GM15510 (cell line): ENCODE data around the gene RALGPS1.

Experiments
- POLR2A ChIP-seq: IDR thresholded peaks from 3 replicates; pipeline ENCODE4 v1.6.1; 2011; ENCODE audit warnings: borderline replicate concordance; ENCODE audit not compliant: insufficient read length; ENCODE audit errors: extremely low read depth

The RALGPS1 gene

DNA sequence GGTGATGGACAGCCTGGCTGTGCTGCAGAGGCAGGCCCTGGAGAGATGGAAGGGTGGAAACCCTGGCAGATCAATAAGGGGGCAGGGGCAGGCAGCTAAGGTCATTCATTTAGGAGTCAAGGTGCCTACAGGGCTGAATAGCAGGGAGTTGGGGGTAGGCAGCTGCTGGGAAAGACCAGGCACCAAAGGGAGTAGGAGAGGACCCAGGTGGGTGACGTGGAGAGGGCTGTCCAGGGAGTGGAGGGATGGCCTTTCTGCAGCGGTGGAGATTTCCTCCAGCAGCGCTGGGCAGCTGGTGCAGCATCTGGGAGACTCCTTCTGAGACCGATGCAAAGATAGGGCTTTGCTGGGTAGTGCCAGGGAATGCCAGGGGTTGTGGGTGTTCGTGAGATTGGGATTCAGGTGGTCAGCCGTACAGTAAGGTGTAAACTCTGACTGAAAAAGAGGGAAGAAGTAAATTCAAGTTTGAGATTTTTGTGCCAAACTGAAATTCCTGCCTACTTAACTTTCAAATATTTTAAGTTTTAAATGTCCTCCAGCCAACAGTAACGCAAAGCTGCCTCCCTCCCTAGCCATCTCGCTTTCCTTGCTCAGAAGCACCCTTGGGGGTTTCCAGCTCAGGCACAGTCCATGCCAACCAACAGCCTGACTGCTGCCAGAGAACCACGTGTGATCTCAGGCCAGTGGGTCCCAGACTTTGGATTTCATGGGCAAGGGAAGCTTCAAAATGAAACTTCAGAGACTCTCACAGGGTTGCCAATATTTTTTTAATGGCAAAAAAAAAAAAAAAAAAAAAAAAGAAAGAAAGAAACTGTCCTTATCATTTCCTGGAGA lies 226.5 kb downstream of the RALGPS1 start:
- no peak for TF ChIP-seq POLR2A

DNA sequence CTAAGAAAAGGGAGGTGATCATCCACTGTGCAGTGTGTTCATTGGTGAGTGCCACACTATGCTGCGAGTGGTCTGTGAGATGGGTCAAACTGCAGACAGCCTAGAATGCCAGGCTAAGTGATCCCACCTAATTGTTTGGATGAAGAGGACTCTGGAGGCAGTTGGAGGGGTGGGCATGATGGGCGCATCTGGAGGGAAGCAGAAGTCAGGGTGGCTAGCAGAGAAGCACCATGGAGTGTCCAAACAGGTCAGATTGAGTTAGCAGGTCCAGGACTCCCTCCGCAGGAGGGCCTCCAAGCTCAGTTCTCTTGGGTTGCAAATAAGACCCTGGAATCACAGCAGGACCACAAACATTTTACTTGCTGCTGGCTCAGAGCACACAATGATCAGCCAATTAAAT lies 227.7 kb downstream of the RALGPS1 start:
- no peak for TF ChIP-seq POLR2A

DNA sequence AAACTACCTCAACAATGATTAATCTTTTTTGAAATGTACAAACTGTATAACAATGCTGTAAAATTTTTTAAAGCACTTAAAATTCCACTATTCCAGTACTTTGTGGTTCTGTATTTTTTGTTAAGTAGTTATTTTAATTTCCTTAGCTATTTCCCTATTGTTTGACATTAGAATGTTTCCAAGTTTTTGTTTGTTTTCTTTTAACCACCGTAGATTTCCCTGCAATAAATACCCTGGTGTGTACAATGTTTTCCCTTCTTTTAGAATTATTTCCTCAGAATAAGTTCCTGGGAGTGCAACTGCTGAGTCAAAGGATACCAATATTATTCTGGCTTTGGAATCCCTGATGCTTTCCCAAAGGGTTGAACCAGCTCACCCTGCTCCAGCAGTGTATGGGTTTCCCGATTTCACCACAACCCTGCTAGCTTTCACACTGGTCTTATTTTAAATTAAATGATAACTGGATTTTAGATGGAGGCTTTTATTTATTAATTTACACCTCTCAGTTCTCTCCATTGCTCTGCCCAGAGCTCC lies 228.4 kb downstream of the RALGPS1 start:
- no peak for TF ChIP-seq POLR2A

DNA sequence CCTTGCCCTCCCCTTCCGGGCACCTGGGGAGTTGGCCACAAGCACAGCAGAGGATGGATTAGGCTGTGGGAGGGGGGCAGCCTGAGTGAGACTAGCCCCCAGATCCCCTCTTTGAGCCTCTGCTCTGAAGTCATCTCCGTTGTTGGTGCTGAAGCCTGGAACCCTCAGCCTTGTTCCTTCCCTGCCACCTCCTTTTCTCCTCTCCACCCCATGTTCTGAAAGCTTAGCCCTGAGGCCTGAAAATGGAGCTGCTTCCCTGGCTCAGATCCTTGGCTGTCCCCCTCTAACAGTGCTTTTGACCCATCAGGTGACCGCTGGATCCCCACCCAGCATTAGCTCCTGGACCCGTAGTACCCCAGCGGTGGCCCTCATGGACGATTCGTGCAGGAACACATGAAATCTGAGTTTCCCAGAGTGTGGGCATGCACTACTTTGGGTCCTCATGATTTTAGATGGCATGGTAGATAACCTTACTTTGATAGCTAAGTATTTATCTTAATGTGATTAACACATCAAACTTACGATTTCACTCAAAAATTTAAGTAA lies 229.4 kb downstream of the RALGPS1 start:
- TF ChIP-seq POLR2A = no peak

DNA sequence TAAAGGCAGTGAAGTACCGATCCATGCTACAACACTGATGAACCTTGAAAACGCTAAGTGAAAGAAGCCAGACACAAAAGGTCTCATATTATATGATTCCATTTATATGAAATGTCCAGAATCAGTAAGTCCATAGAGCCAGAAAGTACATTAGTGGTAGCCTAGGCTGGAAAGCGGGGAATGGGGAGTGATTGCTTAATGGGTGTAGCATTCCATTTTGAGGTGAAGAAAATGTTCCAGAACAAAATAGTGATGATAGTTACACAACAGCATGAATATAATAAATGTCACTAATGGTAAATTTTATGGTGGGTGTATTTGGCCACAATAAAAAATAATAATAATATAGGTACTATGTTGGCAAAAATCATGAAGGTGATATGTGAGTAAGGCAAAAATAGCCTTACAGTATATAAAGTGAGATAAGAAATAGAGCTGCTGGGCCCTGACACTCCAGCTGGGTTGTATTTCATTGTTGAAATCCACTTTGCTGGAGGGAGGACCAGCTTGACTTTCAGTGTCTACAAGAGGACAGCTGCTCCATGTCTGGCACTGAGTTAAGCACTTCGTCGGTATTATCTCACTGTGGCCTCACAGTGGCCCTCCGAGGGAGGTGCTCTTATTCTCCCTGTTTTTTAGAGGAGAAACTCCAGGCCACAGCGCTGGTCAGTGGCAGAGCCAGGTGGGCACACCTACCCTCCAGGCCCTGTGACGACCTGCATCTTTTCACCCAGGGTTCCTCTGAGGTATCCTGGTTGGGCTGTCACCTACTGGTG lies 230.3 kb downstream of the RALGPS1 start:
- no peak for TF ChIP-seq POLR2A

DNA sequence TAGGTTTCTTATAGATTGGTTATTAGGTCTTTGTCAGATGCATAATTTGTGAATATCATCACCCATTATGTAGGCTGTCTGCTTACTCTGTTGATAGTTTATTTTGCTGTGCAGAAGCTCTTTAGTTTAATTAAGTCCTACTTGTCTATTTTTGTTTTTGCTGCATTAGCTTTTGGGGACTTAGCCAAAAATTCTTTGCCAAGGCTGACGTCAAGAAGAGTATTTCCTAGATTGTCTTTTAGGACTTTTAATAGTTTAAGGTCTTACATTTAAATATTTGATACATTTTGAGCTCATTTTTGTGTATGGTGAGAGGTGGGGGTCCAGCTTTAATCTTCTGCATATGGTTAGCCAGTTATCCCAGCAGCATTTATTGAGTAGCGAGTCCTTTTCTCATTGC lies 232.7 kb downstream of the RALGPS1 start:
- TF ChIP-seq POLR2A = no peak

DNA sequence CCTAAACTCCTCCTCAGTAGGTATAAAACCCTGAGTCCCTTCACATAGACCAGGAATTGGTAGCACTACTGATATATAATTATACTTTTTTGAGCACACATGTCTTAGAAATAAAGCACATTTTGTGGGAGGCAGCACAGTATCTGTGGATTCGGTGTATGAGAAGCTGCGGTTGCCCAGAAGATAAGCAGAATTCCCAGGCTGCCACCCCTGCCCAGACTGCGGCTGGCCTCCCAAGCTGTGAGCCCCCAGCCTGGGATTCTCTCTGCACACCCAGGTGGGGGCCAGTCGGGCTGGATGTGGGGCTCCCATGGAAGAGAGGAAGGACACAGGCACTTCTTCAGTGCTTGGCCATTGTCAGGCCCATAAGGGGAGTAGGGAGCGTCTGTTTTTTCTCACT lies 233.4 kb downstream of the RALGPS1 start:
- TF ChIP-seq POLR2A = no peak

DNA sequence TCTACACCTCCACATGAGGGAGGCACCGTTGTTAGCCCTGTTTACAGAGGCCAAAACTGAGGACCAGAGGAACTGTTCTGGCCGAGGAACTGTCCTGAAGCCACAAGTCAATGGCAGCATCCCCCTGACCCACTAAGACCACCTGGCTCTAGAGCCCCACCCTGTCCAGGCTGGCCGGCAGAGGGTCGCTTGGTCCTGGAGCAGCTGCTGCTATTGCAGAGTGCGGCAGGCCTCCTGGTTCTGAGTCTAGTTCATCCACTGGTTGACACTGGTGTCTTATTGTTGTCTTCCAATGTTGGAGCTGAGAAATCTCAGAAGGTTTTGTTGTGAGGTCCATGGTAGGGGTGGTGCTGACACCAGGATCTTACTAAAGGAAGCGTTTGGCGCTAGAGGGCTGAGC lies 234.4 kb downstream of the RALGPS1 start:
- no peak for TF ChIP-seq POLR2A

DNA sequence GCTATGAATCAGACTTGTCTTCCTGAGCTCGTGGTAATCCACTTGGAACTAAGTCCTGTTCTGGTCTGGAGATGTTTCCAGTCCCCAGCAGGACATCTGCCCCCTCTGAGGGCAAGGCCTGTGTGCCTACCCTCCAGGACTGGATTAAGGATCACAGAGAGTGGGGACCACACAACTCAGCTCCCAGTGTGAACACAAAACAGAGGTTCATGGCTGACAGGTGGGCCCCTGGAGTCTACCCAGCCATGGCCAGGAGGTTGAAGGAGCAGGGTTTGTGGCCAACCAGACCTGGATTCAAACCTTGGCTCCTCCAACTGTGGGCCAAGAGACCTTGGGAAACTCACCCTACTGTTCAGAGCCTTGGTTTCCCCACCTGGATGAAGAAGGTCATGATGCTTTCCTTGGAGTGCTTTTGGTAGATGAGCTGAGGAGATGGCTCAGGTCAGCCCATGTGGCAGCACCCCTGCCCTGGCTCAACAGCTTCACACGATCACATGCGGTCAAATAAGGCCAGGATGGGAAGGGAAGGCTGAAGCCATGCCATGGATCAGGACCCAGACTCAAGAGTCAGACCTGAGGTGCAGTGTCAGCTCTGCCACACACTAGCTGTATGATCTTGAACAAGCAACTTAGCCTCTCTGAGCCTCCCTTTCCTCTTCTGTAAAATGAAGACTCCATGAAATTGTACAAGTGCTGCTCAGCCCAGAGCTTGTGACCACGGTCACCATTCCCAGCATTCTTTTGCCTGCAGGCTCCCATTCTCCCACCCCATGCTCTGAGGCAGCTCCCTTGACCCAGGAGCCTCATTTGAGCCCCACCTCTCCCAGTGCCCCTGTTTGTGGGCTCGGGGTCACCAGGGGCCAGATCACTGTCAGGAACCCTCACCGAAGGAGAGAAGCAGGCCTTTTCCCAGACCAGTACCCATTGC lies 235.1 kb downstream of the RALGPS1 start:
- TF ChIP-seq POLR2A = no peak

DNA sequence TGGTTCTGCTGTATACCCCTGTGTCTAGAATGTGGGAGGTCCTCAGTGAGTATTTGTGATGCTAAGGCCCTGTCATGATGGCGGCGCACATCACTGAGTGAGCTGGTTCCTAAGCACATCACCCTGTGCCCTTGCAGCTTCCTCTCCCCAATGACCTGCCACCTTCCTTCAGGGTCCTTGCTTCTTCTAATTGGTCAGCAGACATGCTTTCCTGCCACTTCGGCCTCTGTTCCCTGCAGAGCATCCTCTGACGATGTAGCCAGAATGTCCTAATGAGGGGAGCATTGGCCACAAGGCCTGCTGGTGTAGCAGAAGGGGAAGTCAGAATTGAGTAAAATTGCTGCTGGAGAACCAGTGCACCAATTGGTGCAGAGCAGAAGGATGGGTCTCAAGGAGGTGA lies 238.9 kb downstream of the RALGPS1 start:
- TF ChIP-seq POLR2A = no peak

DNA sequence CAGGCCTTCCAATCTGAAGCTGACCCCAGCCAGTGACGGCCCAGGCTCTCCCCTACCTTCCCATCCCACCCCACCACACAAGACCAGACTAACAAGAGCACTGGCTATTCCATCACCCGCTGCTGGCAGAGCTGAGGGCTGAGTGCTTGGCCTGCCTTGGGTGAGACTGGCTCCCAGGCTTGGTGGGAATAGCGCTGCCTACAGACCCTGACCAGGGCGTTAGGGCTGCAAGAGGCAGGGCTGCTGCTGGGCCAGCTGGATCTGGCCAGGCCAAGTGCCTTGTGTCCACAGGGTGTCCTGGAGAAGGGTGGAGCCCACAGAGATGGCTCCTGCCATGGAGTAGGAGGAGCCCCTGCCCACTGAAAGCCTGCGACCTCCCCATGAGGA lies 239.4 kb downstream of the RALGPS1 start:
- TF ChIP-seq POLR2A = no peak

DNA sequence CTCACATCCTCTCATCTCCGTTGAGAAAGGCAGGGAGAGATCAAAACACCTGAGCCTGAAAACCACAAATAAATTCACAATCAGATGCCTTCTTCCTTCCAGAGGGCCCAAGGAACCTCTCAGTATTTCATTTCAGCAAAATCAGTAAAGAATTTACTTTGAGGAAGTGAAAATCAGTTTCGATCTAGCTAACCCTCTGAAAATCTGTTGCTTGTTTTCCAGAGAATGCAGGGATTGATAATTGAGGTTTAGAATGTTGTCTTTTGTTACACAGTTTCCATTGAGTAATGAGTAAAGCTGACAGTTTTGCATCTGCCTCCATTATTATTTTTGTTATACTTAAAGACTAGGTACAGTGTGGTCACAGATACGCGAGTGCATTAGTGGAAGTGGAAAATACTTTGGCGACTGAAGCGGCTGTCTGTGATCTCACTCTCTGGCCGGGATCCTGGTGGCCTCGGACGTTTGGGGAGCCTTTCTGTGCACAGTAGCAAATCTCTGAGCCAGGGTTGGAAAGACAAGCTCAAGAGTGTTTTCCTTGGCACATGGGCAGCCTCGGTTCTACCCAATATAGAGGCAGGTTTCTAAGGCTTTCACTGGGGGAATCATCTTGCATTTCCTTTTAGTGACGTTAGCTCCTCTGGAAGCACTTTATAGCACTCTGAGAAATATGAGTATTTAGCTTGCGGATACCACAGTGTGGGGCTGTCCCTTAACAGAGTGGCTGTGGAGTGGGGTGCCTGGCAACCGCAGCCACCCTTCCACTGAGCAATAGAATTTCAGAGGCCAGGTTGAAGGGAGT lies 240.0 kb downstream of the RALGPS1 start:
- no peak for TF ChIP-seq POLR2A

DNA sequence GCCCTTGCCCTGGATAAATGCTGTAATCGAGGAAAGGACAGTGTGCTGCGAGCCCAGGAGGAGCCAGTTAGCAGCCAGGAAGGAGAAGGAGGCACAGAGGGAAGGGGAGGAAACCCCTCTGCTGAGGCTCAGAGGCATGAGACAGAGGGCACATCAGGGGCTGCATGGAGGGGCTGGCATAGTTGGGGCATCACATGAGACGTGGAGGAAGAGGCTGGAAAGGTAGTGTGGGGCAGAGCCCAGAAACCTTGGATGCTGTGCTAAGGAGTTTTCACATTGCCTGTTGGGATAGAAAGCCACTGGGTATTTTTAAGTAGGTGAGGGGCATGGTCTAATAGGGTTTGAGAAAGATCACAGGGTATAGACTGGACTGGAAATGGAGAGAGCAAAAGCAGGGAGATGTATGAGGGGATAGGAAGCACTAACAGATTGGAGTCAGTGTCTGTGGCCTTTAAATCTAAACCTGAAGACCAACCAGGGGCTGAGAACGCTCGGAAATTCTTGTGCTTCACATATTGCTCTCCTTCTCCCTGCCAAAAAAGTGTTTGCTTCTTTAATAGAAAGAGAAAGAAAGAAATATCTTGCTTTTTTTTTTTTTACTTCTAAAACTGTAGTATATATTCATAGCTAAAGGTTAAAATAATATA lies 240.9 kb downstream of the RALGPS1 start:
- TF ChIP-seq POLR2A = no peak
